Stromal cell of bone marrow (primary cell): ENCODE data around the gene TMEM200B.
"Not testable (repeated sequence)": the region's sequence is repeated elsewhere in the genome, so short reads cannot be mapped to it uniquely, and the experiment has no call there.

Experiments used
- DNase-seq: peaks from one replicate; pipeline ENCODE4 v3.0.0-alpha.2; 2012; ENCODE audit warnings: low read depth

Gene TMEM200B

DNA sequence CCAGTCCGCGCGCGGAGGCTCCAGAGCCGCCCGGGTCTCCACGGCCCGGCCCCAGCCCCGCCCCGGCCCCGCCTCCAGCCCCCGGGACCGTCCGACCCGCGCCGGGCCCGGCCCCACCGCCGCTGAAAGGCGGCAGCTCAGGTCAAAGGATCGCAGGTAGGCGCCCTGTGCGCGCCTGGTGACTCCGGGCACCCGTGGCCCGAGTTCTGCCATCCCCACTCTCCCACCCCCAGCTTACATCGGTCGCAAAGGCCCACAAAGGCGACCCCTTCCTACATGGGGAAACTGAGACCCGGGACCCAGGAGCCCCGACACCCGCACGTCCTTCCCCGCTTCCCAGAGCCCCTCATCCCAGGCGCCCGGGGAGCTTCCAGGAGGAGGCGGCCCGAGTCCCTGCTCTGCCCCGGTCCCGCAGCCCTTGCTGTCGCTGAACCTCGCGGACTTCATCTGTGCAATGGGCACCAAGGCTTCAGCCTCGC is at the start of gene TMEM200B:
TMEM200B (minus strand) TSS at position 17 of the 479 bp plus-strand sequence. CDS start 2,075 bp downstream, outside the sequence.
- no peak for DNase-seq

DNA sequence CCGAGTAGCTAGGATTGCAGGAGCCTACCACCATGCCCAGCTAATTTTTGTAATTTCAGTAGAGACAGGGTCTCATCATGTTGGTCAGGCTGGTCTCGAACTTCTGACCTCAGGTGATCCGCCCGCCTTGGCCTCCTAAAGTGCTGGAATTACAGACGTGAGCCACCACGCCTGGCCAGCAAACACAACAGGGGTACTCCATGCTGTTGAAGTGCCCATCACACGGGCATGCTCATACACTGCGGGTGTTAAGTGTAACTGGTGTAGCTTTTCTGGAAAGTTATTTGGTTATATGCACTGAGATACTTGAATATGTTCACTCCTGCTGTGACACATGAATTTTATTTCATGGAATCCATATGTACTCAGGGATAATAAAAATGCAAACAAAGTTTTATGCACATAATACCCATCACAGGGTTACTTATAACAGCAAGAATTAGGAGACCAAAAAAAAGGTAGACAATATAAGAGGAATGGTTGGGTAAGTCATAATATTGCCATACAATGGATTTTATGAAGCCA is 48.8 kb upstream of the TMEM200B start:
- DNase-seq: no peak

DNA sequence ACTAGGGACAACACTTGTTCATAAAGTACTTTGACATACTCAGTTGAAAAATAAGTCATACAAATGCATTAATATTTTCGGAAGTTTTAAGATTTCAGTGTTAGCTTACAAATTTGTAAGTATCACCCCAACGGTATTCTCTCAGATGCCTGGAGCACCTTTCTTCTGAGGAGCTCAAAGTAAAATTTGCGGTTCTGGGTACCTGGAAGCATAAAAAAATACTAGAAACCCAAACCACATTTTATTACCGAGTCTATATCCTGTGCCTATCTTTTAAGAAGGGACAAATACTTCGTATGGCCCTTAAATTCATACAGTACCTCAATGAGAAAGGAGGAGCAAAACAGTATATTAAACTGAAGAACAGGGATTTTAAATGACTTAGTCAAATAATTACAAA is 47.8 kb upstream of the TMEM200B start:
- no peak for DNase-seq

DNA sequence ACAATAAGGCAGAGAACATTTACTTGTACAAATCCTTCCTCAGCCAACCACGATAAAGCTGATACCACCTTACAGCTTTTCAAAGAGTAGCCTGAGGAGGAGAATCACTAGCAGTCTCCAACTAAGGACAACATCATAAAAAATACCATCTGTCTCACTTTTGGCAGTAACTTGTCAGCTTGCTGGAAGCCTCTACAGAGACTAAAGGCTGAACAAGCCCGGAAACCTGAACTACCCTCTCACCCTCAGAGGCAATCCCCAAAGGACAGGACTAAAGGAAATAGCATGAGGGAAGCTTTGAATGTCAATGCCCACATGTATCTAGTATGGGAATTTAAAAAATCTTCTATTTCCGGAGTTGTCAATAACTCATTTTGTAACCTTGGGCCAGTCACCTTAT is 47.4 kb upstream of the TMEM200B start:
- peak; percentile 38 for DNase-seq

DNA sequence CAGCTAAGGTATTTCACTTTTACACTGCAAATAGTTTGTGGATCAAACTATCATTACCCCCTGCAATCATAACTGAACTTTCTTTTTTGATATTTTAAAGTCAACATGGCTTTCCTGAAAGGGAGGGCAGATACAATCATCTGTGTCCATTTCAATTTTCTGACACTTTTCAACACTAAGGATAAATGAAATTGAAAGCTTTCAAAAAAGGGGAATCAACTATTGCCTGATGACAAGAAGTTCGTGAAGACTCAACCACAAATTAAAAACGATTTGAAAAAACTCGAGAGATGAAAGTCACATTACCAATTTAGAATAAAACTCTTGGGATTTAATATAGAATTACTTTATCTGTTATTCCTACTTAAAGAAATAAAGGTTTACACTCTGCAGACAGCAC is 46.3 kb upstream of the TMEM200B start:
- no peak for DNase-seq

DNA sequence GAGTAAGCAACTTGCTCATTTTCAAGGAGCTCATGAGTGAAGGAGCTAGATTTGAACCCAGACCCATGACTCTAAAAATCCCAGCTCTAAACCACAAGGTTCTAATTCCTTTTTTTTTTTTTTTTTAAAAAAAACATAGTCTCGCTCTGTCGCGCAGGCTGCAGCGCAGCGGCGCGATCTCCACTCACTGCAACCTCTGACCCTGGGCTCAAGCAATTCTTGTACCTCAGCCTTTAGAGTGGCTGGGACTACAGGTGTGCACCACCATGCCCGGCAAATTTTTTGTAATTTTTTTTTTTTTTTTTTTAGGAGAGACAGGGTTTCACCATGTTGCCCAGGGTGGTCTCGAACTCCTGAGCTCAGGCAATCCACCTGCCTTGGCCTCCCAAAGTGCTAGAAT is 44.2 kb upstream of the TMEM200B start:
- no peak for DNase-seq

DNA sequence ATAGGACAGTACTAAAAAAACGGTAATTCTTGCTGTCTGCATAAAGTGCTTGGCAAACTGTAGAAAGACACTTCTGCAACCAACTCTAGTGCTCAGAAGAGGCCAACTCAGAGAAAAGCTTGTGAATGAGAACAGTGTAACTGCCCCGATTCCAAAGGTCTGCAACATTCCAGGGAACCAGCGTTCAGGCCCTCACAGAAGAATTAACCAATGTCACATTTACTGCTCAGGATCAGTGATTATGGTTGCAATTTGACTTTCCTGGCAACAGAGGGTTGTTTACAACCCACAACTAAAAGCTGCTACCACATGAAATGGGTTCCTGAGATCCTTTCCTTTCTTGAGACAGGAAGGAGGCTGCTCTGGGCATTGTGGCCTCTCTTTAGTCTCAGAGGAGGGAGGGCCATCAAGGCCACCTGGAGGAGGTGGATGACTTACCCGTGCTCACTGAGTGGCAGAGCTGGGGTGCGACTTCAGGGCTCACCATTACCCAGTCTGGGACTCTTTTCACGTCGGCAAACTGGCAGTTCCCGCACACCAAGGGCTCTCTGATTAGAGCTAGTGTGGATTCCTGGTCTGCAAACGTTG is 42.7 kb upstream of the TMEM200B start:
- DNase-seq: no peak

DNA sequence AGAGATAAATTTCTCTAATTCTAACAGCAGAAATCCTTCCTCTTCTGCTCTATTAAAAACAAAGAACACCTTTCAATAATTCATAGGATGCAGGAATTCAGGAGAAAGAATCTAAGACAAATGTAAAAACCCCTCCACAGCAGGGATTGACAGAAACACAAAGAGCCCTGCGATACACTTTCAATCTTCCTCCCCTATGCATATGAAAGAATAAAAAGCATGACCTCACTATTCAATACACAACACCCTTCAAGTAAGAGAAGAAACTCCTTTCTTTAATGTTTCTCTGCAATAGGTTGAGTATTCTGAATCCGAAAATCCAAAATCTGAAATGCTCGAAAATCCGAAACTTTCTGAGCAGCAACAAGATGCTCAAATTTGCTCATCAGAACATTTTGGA is 40.9 kb upstream of the TMEM200B start:
- no peak for DNase-seq

DNA sequence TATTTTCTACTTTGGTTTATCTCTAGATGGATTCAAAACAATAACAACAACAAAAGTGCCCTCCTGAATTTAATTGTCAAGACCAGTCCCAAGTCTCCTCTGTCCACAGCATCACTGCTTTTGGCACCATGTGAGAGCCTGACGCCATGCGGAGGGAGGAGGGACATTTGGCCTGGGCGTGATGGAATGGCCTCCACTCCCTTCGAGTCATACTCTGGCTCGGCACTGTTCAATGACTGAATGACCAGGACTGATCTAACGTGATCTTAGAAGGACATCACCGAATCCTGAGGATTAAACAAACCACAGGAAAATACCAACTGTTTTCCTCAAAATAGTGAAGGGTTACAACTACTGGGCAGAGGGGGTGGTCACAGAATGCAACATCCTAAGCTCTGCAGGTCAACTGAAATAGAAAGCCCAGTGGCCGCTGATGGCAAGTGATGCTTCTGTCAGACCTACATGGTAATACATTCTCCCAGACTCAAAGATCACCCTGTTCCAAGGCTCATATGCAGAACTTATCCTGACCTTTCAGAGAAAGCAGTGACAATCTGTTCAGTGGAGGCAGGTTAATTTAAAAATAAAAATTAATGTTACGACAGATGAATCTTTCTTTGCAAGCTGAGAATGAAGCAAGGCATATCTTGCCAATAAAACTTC is 38.9 kb upstream of the TMEM200B start:
- DNase-seq: peak; percentile 27

DNA sequence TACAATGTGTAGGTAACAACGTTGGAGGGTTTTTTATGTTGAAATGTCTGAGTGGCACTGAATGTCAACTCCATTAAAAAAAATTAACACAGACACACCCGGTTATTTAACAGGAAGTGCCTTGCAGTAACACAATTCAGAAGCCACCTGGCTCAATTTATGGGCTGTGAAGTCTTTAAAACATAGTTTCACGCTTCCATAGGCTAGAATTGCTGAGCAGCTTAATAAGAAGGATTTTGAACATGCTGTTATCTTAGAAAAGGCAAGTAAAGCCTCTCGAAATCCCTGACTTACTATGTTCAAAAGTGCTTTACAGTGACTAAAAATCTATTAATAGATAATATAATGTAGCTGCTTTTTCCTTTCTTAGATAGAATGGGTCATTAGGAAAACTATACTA is 38.3 kb upstream of the TMEM200B start:
- no peak for DNase-seq

DNA sequence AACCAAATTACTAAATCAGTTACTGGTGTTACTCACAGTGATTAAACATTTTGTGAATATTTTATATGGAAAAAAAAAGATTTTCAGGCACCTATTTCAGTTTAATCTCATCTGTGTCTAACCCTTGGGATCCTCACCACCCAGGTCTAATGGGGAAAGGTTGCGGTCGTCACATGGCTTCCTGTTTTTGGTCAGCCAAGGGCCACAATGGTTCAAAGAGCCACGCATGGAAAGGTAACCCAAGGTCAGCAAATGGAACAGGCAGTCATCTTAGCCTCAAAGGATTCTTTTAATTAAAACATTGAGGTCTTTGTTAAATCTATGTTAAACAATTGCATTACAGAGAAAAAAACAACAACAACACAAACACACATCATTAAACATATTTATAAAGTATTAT is 36.1 kb upstream of the TMEM200B start:
- no peak for DNase-seq

DNA sequence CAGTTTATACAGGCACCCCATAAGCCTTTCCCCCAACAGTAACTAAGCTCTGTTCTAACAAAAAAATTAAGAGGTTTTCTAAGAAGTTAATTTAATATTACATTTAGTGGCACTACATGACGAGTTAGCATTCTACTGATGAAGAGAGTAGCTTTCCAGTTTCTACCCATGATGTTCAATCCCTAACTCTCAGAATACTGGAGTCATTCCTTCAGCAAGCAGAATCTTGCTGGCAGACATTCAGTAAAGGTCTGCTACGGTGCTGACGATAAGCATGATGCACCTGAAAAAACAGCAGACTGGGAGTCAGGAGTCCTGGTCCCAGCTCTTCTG is 33.5 kb upstream of the TMEM200B start:
- DNase-seq: no peak

DNA sequence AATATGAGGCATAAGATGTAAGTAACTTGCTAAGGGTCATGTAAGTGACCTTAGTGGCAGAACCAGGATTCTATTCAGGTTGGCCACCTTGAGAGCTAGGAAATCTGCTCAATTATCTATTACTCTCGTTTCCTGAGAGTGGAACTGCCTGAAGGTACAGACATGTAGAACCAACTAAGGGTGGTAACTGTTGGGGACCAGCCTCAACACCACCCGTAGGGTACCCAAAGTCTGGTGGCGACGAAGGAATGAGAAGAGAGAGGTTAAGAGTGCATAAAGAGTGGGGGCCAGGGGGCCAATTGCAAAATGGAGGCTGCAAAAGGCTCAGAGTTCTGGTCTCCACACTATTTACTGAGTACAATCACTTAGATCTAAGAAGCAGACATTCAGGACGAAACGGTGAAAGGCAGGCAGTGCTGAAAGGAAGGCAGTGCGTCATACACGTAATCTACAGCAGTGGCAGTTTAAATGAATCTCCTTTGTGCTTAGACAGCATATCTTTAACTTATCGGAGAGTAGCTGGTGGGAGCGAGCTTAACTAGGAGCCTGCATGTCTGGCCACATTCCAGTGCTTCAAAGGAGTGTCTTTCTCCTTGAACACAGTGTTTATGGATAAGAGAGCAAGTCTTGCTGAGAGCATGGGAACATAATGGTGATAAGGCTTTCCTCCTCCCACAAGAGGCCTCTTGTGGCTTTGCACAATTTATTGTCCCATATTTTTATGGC is 33.0 kb upstream of the TMEM200B start:
- no peak for DNase-seq

DNA sequence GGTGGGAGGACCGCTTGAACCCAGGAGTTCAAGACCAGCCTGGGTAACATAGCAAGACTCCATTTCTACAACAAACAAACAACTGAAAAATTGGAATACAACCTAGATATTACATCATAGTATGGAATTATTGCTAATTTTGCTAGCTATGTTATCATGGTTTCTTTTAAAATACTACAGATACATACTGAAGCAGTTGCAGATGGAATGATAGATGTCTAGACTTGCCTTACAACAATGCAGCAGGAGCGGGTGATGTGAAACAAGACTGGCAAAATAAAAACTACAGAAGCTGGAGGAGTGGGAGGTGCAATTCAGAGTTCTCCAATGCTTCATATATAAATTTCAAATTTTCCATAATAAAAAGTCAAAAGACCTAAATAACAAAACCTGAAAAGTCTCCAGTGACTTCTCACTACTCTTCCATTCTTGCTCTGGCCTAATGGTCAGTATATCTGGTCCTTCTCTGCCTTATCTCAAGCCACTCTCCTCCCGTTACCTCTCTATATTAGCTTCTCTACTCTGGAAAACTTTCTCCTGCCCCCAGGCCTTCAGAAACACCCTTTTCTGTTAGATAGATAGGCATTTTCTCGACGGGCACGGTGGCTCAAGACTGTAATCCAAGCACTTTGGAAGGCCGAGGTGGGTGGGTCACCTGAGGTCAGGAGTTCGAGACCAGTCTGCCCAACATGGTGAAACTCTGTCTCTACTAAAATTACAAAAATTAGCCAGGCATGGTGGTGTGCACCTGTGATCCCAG is 28.5 kb upstream of the TMEM200B start:
- DNase-seq: no peak

DNA sequence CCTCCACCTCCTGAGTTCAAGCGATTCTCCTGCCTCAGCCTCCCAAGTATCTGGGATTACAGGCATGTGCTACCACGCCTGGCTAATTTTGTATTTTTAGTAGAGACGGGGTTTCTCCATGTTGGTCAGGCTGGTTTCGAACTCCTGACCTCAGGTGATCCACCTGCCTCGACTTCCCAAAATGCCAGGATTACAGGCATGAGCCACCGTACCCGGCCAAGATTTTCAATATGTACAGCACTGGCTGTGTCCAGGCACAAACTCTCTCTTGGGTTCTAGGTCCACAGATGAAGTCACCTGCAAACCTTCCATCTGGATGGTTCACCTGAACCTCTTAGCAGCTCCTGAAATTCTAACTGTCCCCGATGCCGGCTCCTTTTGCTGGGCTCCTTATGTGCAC is 26.6 kb upstream of the TMEM200B start:
- not testable (repeated sequence) for DNase-seq

DNA sequence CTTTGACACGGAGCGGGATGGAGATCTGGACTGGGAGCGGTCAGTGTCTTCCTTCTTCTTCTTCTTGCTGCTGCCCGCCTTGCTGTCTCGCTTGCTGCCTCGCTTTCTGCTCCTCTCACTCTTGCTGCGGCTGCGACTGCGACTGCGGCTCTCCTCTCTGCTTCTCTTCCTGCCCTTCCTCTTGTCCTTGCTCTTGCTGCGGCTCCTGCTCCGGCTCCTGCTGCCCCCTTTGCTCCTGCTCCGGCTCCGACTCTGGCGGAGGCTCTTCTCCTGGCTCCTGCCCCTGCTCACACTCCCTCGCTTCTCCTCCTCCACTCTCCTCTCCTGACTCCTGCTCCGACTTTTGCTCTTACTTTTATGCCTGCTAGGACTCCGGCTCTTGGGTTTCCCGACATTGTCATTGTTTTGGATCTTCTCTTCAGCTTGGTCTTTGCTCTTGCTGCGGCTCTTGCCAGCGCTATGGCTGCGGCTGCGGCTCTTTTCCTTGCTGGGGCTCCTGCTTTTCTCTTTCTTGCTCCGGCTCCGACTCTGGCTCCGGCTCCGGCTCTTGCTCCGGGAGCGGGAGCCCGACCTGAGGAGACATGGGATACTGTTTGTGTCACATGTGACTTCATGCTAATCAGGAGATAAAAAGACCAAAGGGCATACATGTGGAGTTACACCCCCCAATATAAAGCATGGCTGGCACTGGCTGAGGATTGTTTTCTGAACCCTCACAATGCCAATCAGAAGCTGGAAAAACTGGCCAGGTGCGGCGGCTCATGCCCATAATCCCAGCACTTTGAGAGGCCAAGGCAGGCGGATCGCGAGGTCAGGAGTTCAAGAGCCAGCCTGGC is 25.2 kb upstream of the TMEM200B start:
- no peak for DNase-seq

DNA sequence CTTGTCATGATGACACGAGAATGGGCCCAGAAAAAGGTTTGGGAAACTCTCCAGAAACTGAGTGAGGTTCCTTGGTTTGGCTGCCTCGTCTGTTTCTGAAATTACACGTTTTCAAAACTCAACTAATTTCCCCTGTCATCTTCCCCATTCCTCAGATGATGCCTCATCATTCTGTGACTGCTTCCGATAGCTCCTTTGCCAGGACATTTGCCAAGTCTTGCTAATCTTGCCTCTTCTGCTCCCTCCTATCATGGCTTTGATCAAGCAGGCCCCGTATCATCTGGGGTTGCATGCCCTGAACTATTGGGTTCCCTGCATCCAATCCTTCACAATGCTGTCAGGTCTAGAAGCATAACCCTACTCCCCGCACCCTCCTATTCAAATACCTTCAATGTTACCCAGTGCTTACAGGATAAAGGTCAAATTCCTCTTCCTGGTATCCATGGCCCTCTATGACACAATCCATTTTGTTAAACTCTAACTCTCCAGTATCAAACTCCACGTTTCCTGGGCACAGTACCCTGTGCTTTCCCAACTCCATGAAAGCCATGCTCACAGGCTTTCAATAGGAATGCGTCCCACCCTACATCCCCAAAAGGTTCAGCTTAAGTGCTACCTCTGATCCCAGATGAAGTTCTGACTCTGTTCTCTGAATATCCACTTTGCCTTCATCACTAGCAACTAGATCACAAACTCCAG is 22.2 kb upstream of the TMEM200B start:
- DNase-seq: peak; percentile 67

DNA sequence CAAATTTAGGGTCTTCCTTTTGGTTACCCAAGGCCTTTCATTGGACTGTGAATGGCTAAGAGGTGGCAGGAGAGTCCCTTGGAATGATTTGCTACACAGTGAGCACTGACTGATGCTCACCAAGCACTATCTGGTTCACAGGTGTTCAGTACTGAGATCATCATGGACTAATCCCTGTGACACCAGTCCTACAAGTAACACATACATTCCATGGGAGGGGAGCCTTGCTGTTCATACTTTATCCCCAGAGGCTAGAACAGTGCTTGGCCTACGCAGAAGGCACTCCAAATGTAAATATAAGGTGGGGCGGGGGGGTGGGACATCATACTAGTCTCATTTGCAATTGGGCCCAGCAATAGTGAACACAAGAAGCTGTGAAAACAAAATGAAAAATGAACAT is 20.5 kb upstream of the TMEM200B start:
- DNase-seq: no peak

DNA sequence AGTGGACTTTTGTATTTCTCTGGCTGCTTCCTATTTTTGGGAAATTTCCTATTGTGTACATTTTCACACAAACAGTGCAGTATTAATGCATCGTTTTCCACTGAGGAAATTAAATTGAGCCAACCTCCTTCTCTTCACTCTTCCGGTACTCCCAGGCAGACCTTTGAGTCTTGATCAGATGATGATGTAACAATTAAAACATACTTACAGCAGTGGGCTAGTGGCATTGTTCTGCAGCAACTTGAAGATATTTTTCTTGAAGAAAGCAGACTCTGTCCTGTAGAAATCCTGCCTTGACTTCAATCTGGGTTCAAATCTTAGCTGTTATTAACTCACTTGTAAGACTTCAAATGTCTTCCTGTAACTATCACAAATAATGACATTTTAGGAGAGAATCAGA is 19.0 kb upstream of the TMEM200B start:
- no peak for DNase-seq

DNA sequence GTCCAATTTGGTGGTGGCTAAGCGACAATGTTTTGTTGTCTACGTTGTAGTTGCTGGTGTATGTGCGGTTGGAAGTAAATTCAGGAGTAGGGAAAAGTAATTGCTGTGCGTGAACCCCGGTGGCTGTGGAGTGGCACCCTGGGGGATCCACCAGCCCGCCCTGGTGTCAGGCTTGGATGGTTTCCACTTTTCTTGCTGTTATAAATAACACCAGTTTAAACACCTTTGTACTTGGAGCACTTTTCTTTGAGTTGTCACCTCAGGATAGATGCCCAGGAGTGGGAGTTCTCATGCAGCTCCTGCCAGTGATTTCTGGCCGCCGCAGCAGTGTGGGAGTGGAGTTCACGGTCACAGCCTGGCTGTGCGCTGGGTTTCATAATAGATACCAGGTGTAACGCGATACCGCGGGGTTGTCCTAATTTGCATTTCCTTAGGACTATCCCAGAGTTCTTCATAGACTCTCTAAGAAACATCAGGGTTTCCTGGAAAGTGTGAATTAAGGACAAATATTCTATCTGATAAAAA is 12.8 kb upstream of the TMEM200B start:
- DNase-seq: no peak

DNA sequence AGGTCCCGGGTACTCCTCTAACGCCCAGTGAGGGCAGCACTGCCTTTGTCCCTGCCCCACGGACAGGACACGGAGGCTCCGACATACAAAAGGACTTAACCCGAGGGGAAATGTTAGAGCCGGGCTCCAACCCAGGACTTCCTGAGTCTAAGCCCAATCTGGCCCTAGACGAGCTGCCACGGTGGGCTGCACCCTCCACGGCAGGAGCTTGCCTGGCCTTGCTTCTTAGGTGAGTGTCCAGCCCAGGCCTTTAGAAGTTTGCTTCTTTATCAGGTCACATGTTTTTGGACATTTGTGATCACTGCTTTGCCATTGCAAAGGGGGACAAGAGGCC is 11.0 kb upstream of the TMEM200B start:
- DNase-seq: no peak
